IMR-90 (cell line): ENCODE results near the gene MYO1G. TPM values are rescaled to one million over a fixed set of nuclear protein-coding genes. Genes with fewer than 3 reads are reported as not detected.

Experiments used
- ATAC-seq: fragments of 200-7000 bp; cut with Tn5 transposase; 2 replicates; pipeline ENCODE4 v1.9.1; 2020; ENCODE audit warnings: low read depth, mild to moderate bottlenecking, moderate library complexity
- BruUV-seq: library from RNA; stranded (reverse); fragments of 400-500 nt; replicated peaks from 2 replicates; lab custom pipeline; 2021; lab: Mats Ljungman, UMichigan
- CTCF ChIA-PET: fragments of 300-600 bp; formaldehyde crosslinking; extraction: SDS; loops from one replicate; lab custom pipeline; 2021; ENCODE audit warnings: antibody characterized with exemption; lab: Yijun Ruan, JAX
- POLR2A ChIA-PET: fragments of 300-600 bp; sonication (Branson Sonifier 250); formaldehyde crosslinking; loops from one replicate; lab custom pipeline; 2022; ENCODE audit warnings: antibody characterized with exemption; ENCODE audit not compliant: unreplicated experiment; lab: Charles Lee
- DNase-seq: peaks from one replicate; pipeline ENCODE4 v3.0.0; 2013
- H2AFZ ChIP-seq: replicated peaks from 2 replicates; pipeline ENCODE3; 2013; ENCODE audit warnings: low read length, mild to moderate bottlenecking; ENCODE audit not compliant: poor library complexity
- H2AK5ac ChIP-seq: 2 replicates; pipeline ENCODE4 v1.6.1; 2013; ENCODE audit warnings: low read depth, low read length, inconsistent platforms
- H2AK9ac ChIP-seq: replicated peaks from 2 replicates; pipeline ENCODE3; 2013; ENCODE audit warnings: mild to moderate bottlenecking, low read depth, low read length, moderate library complexity; ENCODE audit not compliant: poor library complexity
- H2BK120ac ChIP-seq: 2 replicates; pipeline ENCODE4 v1.6.1; 2013; ENCODE audit warnings: low read depth, low read length, inconsistent platforms
- H2BK15ac ChIP-seq: 3 replicates; pipeline ENCODE4 v1.6.1; 2013; ENCODE audit warnings: low read depth, low read length, inconsistent platforms
- H2BK20ac ChIP-seq: 2 replicates; pipeline ENCODE4 v1.6.1; 2013; ENCODE audit warnings: low read depth, mild to moderate bottlenecking, inconsistent platforms, low read length, moderate library complexity
- H2BK5ac ChIP-seq: 2 replicates; pipeline ENCODE4 v1.6.1; 2013; ENCODE audit warnings: mild to moderate bottlenecking, low read depth, low read length, inconsistent platforms; ENCODE audit not compliant: poor library complexity, severe bottlenecking
- H3K14ac ChIP-seq: replicated peaks from 2 replicates; pipeline ENCODE4 v1.6.1; 2013; ENCODE audit warnings: low read depth, low read length, inconsistent platforms
- H3K18ac ChIP-seq: 2 replicates; pipeline ENCODE4 v1.6.1; 2013; ENCODE audit warnings: low read depth, low read length, control low read depth
- H3K23ac ChIP-seq: 2 replicates; pipeline ENCODE4 v1.6.1; 2013; ENCODE audit warnings: low read depth, low read length, inconsistent platforms
- H3K27ac ChIP-seq: 2 replicates; pipeline ENCODE4 v1.5.1; 2013; ENCODE audit warnings: mild to moderate bottlenecking, control low read depth, low read length; ENCODE audit not compliant: insufficient read depth
- H3K27me3 ChIP-seq: 2 replicates; pipeline ENCODE4 v1.6.1; 2013; ENCODE audit warnings: low read length; ENCODE audit not compliant: control insufficient read depth, insufficient read depth
- H3K36me3 ChIP-seq: 2 replicates; pipeline ENCODE4 v1.6.1; 2013; ENCODE audit warnings: low read length, mixed read lengths; ENCODE audit not compliant: control insufficient read depth, insufficient read depth
- H3K4ac ChIP-seq: 2 replicates; pipeline ENCODE4 v1.6.1; 2013; ENCODE audit warnings: low read depth, low read length, inconsistent platforms
- H3K4me1 ChIP-seq: 2 replicates; pipeline ENCODE4 v1.6.1; 2013; ENCODE audit warnings: low read length, mixed read lengths; ENCODE audit not compliant: control insufficient read depth, insufficient read depth
- H3K4me2 ChIP-seq: 2 replicates; pipeline ENCODE4 v1.6.1; 2013; ENCODE audit warnings: low read depth, mild to moderate bottlenecking, control low read depth, low read length, moderate library complexity
- H3K4me3 ChIP-seq: 2 replicates; pipeline ENCODE4 v1.5.1; 2013; ENCODE audit warnings: low read depth, mild to moderate bottlenecking, control low read depth, low read length, moderate library complexity; ENCODE audit not compliant: insufficient read depth
- H3K56ac ChIP-seq: 2 replicates; pipeline ENCODE4 v1.6.1; 2013; ENCODE audit warnings: low read length, inconsistent platforms; ENCODE audit not compliant: insufficient read depth; ENCODE audit errors: extremely low read depth
- H3K79me1 ChIP-seq, 2 experiments: 2 replicates each; pipeline ENCODE4 v1.6.1; 2013; ENCODE audit warnings: low read length in 2 of 2, inconsistent platforms in 1 of 2, low read depth in 1 of 2
- H3K9ac ChIP-seq: 2 replicates; pipeline ENCODE4 v1.6.1; 2013; ENCODE audit warnings: low read depth, low read length, control low read depth
- H3K9me1 ChIP-seq: 2 replicates; pipeline ENCODE4 v1.6.1; 2013; ENCODE audit warnings: low read length, inconsistent platforms; ENCODE audit not compliant: insufficient read depth
- H3K9me3 ChIP-seq: 2 replicates; pipeline ENCODE4 v1.6.1; 2013; ENCODE audit warnings: low read length; ENCODE audit not compliant: control insufficient read depth, insufficient read depth
- H4K20me1 ChIP-seq: 2 replicates; pipeline ENCODE4 v1.6.1; 2013; ENCODE audit warnings: low read length, inconsistent platforms; ENCODE audit not compliant: insufficient read depth
- H4K5ac ChIP-seq: 2 replicates; pipeline ENCODE4 v1.6.1; 2013; ENCODE audit warnings: mild to moderate bottlenecking, low read depth, low read length, control low read depth
- H4K8ac ChIP-seq, 2 experiments: 2 replicates each; pipeline ENCODE4 v1.6.1; 2013; ENCODE audit warnings: low read depth in 2 of 2, low read length in 2 of 2, control low read depth in 1 of 2, inconsistent platforms in 1 of 2
- H4K91ac ChIP-seq: 2 replicates; pipeline ENCODE4 v1.6.1; 2013; ENCODE audit warnings: low read depth, low read length, inconsistent platforms; ENCODE audit not compliant: insufficient read depth
- BHLHE40 ChIP-seq: fragments of 150-350 bp; IDR thresholded peaks from 2 replicates; pipeline ENCODE4 v1.6.1; 2016; ENCODE audit warnings: mild to moderate bottlenecking, low read depth, low read length
- CEBPB ChIP-seq: IDR thresholded peaks from 2 replicates; pipeline ENCODE4 v1.6.1; 2012; ENCODE audit warnings: low read depth, low read length, improper control_type of control experiment
- FOS ChIP-seq: fragments of 150-350 bp; IDR thresholded peaks from 2 replicates; pipeline ENCODE4 v1.6.1; 2016; ENCODE audit warnings: low read depth, low read length
- MAFK ChIP-seq: IDR thresholded peaks from 2 replicates; pipeline ENCODE4 v1.6.1; 2012; ENCODE audit warnings: low read depth, low read length, improper control_type of control experiment
- MAZ ChIP-seq: IDR thresholded peaks from 2 replicates; pipeline ENCODE4 v1.6.1; 2012; ENCODE audit warnings: low read depth, mild to moderate bottlenecking, low read length, improper control_type of control experiment, moderate library complexity, borderline replicate concordance
- MXI1 ChIP-seq: IDR thresholded peaks from 2 replicates; pipeline ENCODE4 v1.6.1; 2012; ENCODE audit warnings: low read depth, mild to moderate bottlenecking, low read length, moderate library complexity, borderline replicate concordance
- POLR2A ChIP-seq: IDR thresholded peaks from 2 replicates; pipeline ENCODE4 v1.6.1; 2012; ENCODE audit warnings: mild to moderate bottlenecking, low read depth, low read length
- RAD21 ChIP-seq: IDR thresholded peaks from 2 replicates; pipeline ENCODE4 v1.6.1; 2012; ENCODE audit warnings: low read length, improper control_type of control experiment
- RCOR1 ChIP-seq: IDR thresholded peaks from 2 replicates; pipeline ENCODE4 v1.6.1; 2012; ENCODE audit warnings: mild to moderate bottlenecking, low read length, improper control_type of control experiment; ENCODE audit not compliant: insufficient replicate concordance
- RFX5 ChIP-seq: IDR thresholded peaks from 2 replicates; pipeline ENCODE4 v1.8.0; 2012; ENCODE audit warnings: low read depth, mild to moderate bottlenecking, low read length, moderate library complexity
- SMC3 ChIP-seq: fragments of 150-350 bp; IDR thresholded peaks from 2 replicates; pipeline ENCODE4 v1.6.1; 2016; ENCODE audit warnings: low read depth, mild to moderate bottlenecking, antibody characterized with exemption, low read length, moderate library complexity
- WGBS, 2 experiments: methylation state at CpG; one replicate each; pipeline versions ENCODE4 v1.1.5 to v1.1.7; 2013; ENCODE audit warnings: missing lambda C conversion rate in 2 of 2; ENCODE audit not compliant: insufficient read length in 1 of 2; ENCODE audit errors: extremely low coverage in 2 of 2; 5-methylcytosine and 5-hydroxymethylcytosine counted together
- dilution Hi-C: fragments of 300-500 bp; cut with HindIII; formaldehyde crosslinking; loops from one replicate; pipeline ENCODE4 v1.14.3; 2018; ENCODE audit warnings: low sequenced_read_pairs; ENCODE audit not compliant: unreplicated experiment
- in situ Hi-C: fragments of 300-500 bp; cut with MboI; formaldehyde crosslinking; loops from 3 replicates; pipeline ENCODE4 v1.14.3; 2019; ENCODE audit warnings: low sequenced_read_pairs, inconsistent platforms, mixed read lengths
- intact Hi-C: fragments of 100-400 bp; cut with micrococcal nuclease; formaldehyde crosslinking; loops from 2 replicates; pipeline ENCODE4 v1.10.0; 2022
- polyA plus RNA-seq, 3 experiments: library from polyadenylated mRNA; depleted of rRNA; stranded (reverse); fragments of >200 nt; gene quantifications; 2 replicates each; pipeline ENCODE4 v1.2.3, GENCODE V29; 2012; ENCODE audit warnings: low replicate concordance in 1 of 3
- total RNA-seq: library from RNA; depleted of rRNA; stranded (reverse); fragments of >200 nt; gene quantifications from 2 replicates; pipeline ENCODE4 v1.2.3, GENCODE V29; 2012
- TF ChIP-seq, protein P1 (sequence below): conservative IDR thresholded peaks from 2 replicates; pipeline ENCODE4 v1.5.1; 2012; ENCODE audit warnings: mild to moderate bottlenecking, low read depth, low read length, improper control_type of control experiment
- TF ChIP-seq, protein P2 (sequence below): fragments of 150-350 bp; IDR thresholded peaks from 2 replicates; pipeline ENCODE4 v1.6.1; 2016; ENCODE audit warnings: low read depth, mild to moderate bottlenecking, low read length, moderate library complexity, borderline replicate concordance
- TF ChIP-seq, protein P3 (sequence below): fragments of 150-350 bp; IDR thresholded peaks from 2 replicates; pipeline ENCODE4 v1.6.1; 2017; ENCODE audit warnings: mild to moderate bottlenecking, antibody characterized with exemption, low read length, low read depth

MYO1G gene
- total and polyA plus RNA-seq, 2 of the 4 experiments (the other 2 are of a cell fraction) = under 0.01 to 0.02 TPM

DNA sequence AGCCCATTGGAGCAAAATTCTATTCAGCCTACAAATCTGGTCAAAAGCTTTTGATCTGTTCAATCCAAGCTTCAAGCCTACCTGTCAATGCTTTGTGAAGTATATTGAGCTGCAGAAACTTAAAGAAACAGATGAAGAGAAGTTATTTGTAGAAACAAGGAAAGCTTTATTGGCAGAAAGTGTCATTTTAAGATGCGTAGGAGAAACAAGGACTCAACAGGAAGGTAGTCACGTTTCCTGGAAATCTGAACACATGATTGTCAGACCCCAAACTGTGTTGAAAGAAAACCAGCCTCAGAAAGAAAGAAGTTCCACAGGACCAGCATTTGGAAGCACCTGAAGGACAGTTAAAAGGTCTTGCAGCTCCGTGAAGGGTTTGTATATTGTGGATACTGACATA is 58.7 kb downstream of the MYO1G start:
- no CpG with 5 or more reads among the region's 3 CpGs for WGBS, 2 experiments
- dilution Hi-C loops (no loop called here), in situ Hi-C loops (loop anchor here (5.0 kb wide), 2 partner anchors 63 to 333 kb away; no protein-coding TSS in a partner anchor), intact Hi-C loops (loop anchor here (5.0 kb wide), 1 partner anchor 123 kb away; the partner anchor contains the start of gene PPIA)
- Histone ChIP-seq H2BK15ac (no peak overlapping the region), H3K9me3 (no peaks in the 10 kb centered on the region), H3K4me1 (no peaks in the 10 kb centered on the region), H2AK5ac (no peak overlapping the region), H3K14ac (no peak overlapping the region), H3K9ac (no peak overlapping the region), H4K8ac (no peak overlapping the region), H2AFZ (no peak overlapping the region), H3K23ac (no peak overlapping the region), H3K79me1 (no peaks in the 10 kb centered on the region), H4K91ac (no peak overlapping the region), H4K5ac (no peak overlapping the region), H2BK5ac (no peak overlapping the region), H3K4ac (no peak overlapping the region), H4K20me1 (no peaks in the 10 kb centered on the region), H3K4me2 (no peak overlapping the region), H3K4me3 (no peak overlapping the region), H3K18ac (no peak overlapping the region), H3K9me1 (no peaks in the 10 kb centered on the region; the same call in 1 of the 2 replicates), H3K56ac (no peak overlapping the region), H2BK120ac (no peak overlapping the region), H3K36me3 (no peaks in the 10 kb centered on the region), H2BK20ac (no peak overlapping the region), H3K27ac (no peak overlapping the region), H3K27me3 (no peaks in the 10 kb centered on the region), H2AK9ac (no peak overlapping the region)
- CTCF ChIA-PET = interaction anchor here (1.3 kb wide), 1 partner anchor 63 kb away, joined by 7 read pairs; no protein-coding TSS in a partner anchor
- ATAC-seq (no peak), DNase-seq (no peak)
- TF ChIP-seq FOS (no peak), RCOR1 (no peak), MAZ (no peak), RFX5 (no peak), BHLHE40 (no peak), CEBPB (no peak), POLR2A (no peak), MAFK (no peak), RAD21 (no peak), MXI1 (no peak), SMC3 (no peak)
- TF ChIP-seq, protein P1, sequence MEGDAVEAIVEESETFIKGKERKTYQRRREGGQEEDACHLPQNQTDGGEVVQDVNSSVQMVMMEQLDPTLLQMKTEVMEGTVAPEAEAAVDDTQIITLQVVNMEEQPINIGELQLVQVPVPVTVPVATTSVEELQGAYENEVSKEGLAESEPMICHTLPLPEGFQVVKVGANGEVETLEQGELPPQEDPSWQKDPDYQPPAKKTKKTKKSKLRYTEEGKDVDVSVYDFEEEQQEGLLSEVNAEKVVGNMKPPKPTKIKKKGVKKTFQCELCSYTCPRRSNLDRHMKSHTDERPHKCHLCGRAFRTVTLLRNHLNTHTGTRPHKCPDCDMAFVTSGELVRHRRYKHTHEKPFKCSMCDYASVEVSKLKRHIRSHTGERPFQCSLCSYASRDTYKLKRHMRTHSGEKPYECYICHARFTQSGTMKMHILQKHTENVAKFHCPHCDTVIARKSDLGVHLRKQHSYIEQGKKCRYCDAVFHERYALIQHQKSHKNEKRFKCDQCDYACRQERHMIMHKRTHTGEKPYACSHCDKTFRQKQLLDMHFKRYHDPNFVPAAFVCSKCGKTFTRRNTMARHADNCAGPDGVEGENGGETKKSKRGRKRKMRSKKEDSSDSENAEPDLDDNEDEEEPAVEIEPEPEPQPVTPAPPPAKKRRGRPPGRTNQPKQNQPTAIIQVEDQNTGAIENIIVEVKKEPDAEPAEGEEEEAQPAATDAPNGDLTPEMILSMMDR = no peak
- TF ChIP-seq, protein P2, sequence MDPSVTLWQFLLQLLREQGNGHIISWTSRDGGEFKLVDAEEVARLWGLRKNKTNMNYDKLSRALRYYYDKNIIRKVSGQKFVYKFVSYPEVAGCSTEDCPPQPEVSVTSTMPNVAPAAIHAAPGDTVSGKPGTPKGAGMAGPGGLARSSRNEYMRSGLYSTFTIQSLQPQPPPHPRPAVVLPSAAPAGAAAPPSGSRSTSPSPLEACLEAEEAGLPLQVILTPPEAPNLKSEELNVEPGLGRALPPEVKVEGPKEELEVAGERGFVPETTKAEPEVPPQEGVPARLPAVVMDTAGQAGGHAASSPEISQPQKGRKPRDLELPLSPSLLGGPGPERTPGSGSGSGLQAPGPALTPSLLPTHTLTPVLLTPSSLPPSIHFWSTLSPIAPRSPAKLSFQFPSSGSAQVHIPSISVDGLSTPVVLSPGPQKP = no peak
- TF ChIP-seq, protein P3, sequence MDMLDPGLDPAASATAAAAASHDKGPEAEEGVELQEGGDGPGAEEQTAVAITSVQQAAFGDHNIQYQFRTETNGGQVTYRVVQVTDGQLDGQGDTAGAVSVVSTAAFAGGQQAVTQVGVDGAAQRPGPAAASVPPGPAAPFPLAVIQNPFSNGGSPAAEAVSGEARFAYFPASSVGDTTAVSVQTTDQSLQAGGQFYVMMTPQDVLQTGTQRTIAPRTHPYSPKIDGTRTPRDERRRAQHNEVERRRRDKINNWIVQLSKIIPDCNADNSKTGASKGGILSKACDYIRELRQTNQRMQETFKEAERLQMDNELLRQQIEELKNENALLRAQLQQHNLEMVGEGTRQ = no peak
- BruUV-seq = no TSS peak
- POLR2A ChIA-PET = interaction anchor here (0.5 kb wide), 1 partner anchor 123 kb away, joined by 3 read pairs; no protein-coding TSS in a partner anchor
